Keratinocyte (primary cell): ENCODE data around the gene PAX5. TPM values are rescaled to one million over a fixed set of nuclear protein-coding genes. Genes with fewer than 3 reads are reported as not detected.

Experiments used
- DNase-seq: peaks from one replicate; pipeline ENCODE4 v3.0.0-alpha.2; 2011; ENCODE audit warnings: low read depth, missing footprints, low spot score
- FAIRE-seq: peaks from 2 replicates; lab custom pipeline; 2011; peaks lifted over from hg19 to GRCh38; lab: Jason Lieb, UNC
- H2AFZ ChIP-seq: 2 replicates; pipeline ENCODE4 v1.6.0; 2012; ENCODE audit warnings: low read length, control low read depth, inconsistent platforms; ENCODE audit not compliant: control insufficient read depth
- H3K27ac ChIP-seq: 2 replicates; pipeline ENCODE4 v1.5.1; 2011; ENCODE audit warnings: low read length; ENCODE audit not compliant: control insufficient read depth, insufficient read depth
- H3K27me3 ChIP-seq: 3 replicates; pipeline ENCODE4 v1.6.0; 2011; ENCODE audit warnings: low read length; ENCODE audit not compliant: control insufficient read depth, insufficient read depth; ENCODE audit errors: extremely low read depth
- H3K36me3 ChIP-seq, 2 experiments: 2 replicates in 1 of 2; 3 replicates in 1 of 2; pipeline ENCODE4 v1.5.1; 2011; ENCODE audit warnings: low read length in 2 of 2, mild to moderate bottlenecking in 1 of 2; ENCODE audit not compliant: control insufficient read depth in 2 of 2, insufficient read depth in 2 of 2; ENCODE audit errors: extremely low read depth in 1 of 2
- H3K4me1 ChIP-seq: 3 replicates; pipeline ENCODE4 v1.5.1; 2011; ENCODE audit warnings: low read length; ENCODE audit not compliant: control insufficient read depth, insufficient read depth; ENCODE audit errors: extremely low read depth
- H3K4me2 ChIP-seq: 3 replicates; pipeline ENCODE4 v1.6.0; 2011; ENCODE audit warnings: low read depth, low read length; ENCODE audit not compliant: control insufficient read depth, insufficient read depth; ENCODE audit errors: extremely low read depth
- H3K4me3 ChIP-seq, 3 experiments: fragments of 200-600 bp in 1 of 3; sonication (generic) in 1 of 3; 2 replicates in 2 of 3; 3 replicates in 1 of 3; pipeline ENCODE4 v1.5.1; 2011 to 2016; ENCODE audit warnings: low read length in 3 of 3, mild to moderate bottlenecking in 3 of 3, control low read depth in 2 of 3, inconsistent platforms in 1 of 3, low read depth in 1 of 3, mixed read lengths in 1 of 3, mixed run types in 1 of 3, moderate library complexity in 1 of 3; ENCODE audit not compliant: control insufficient read depth in 2 of 3, insufficient read depth in 2 of 3; ENCODE audit errors: extremely low read depth in 1 of 3
- H3K79me2 ChIP-seq: 2 replicates; pipeline ENCODE4 v1.6.0; 2012; ENCODE audit warnings: low read length; ENCODE audit not compliant: control insufficient read depth, insufficient read depth
- H3K9ac ChIP-seq: 3 replicates; pipeline ENCODE4 v1.6.0; 2011; ENCODE audit warnings: low read length; ENCODE audit not compliant: control insufficient read depth, insufficient read depth; ENCODE audit errors: extremely low read depth
- H3K9me1 ChIP-seq: 3 replicates; pipeline ENCODE4 v1.6.0; 2011; ENCODE audit warnings: low read length; ENCODE audit not compliant: control insufficient read depth, insufficient read depth; ENCODE audit errors: extremely low read depth
- H3K9me3 ChIP-seq: 2 replicates; pipeline ENCODE4 v1.5.1; 2012; ENCODE audit warnings: low read depth, low read length; ENCODE audit not compliant: control insufficient read depth
- H4K20me1 ChIP-seq: 3 replicates; pipeline ENCODE4 v1.6.0; 2011; ENCODE audit warnings: low read length; ENCODE audit not compliant: control insufficient read depth, insufficient read depth; ENCODE audit errors: extremely low read depth
- CTCF ChIP-seq, 3 experiments: IDR thresholded peaks in 1 of 3; conservative IDR thresholded peaks in 1 of 3; optimal IDR thresholded peaks in 1 of 3; 2 replicates in 2 of 3; 3 replicates in 1 of 3; pipeline versions ENCODE3 to v1.5.1; 2011; ENCODE audit warnings: low read length in 3 of 3, mild to moderate bottlenecking in 3 of 3, moderate library complexity in 2 of 3, control low read depth in 1 of 3, inconsistent platforms in 1 of 3; ENCODE audit not compliant: insufficient read depth in 2 of 3; ENCODE audit errors: extremely low read depth in 1 of 3
- EZH2 ChIP-seq: IDR thresholded peaks from one replicate; pipeline ENCODE4 v1.6.1; 2012; ENCODE audit warnings: inconsistent platforms, mild to moderate bottlenecking, low read length, moderate library complexity
- dilution Hi-C: fragments of 300-500 bp; cut with MboI; formaldehyde crosslinking; loops from one replicate; pipeline ENCODE4 v1.7.0; 2020; ENCODE audit warnings: low sequenced_read_pairs; ENCODE audit not compliant: extremely low pct_ligation_motif_present
- polyA plus RNA-seq, 5 experiments: library from polyadenylated mRNA; depleted of rRNA in 3 of 5; stranded (reverse) in 3 of 5; stranded (forward) in 1 of 5; unstranded in 1 of 5; fragments of >200 nt; gene quantifications; 1 replicate in 1 of 5; 2 replicates in 3 of 5; 3 replicates in 1 of 5; pipeline versions ENCODE4 v1.2.1 to v1.2.3, GENCODE V29; 2011 to 2012; ENCODE audit warnings: missing spikeins in 2 of 5, low read depth in 1 of 5, low replicate concordance in 1 of 5

PAX5 gene
- polyA plus RNA-seq, 1 donor (not counting 4 experiments of a cell fraction or from before 2014, with no cell fraction given), result not detected

GRCh38 chr9:36939655-36940499 lies 94.2 kb downstream of the PAX5 start:
- Histone ChIP-seq H3K4me2 (no peak overlapping the region), H3K4me3 (no peak overlapping the region), H3K27ac (no peak overlapping the region), H3K9me3 (no peaks in the 10 kb centered on the region), H3K9me1 (no peaks in the 10 kb centered on the region), H3K36me3 (no peaks in the 10 kb centered on the region), H3K79me2 (no peaks in the 10 kb centered on the region), H2AFZ (no peak overlapping the region), H3K4me1 (peaks cover 11% of the 10 kb centered on the region), H3K27me3 (no peaks in the 10 kb centered on the region), H4K20me1 (no peaks in the 10 kb centered on the region), H3K9ac (no peak overlapping the region)
- no peak for TF ChIP-seq CTCF (optimal IDR thresholded peaks at IDR 0.05 in 1 of 3, IDR thresholded peaks at IDR 0.05 in 1 of 3, conservative IDR thresholded peaks at IDR 0.05 in 1 of 3; ENCODE audit: extremely low read depth in 1 of 3, insufficient read depth in 2 of 3, low read length in 3 of 3)
- no peak for TF ChIP-seq EZH2
- DNase-seq (no peak), FAIRE-seq (no peak)
- dilution Hi-C loops, result no loop called here

- H3K27ac ChIP-seq, result no peak overlapping the region
- no peaks in the 10 kb centered on the region for H3K9me3 ChIP-seq
- FAIRE-seq (no peak), DNase-seq (no peak)
- no peak overlapping the region for H3K9ac ChIP-seq
- no peaks in the 10 kb centered on the region for H3K36me3 ChIP-seq
- H3K79me2 ChIP-seq, result no peaks in the 10 kb centered on the region
- no peaks in the 10 kb centered on the region for H3K9me1 ChIP-seq
- H3K27me3 ChIP-seq, result no peaks in the 10 kb centered on the region
- H2AFZ ChIP-seq, result no peak overlapping the region
- TF ChIP-seq CTCF (optimal IDR thresholded peaks at IDR 0.05 in 1 of 3, IDR thresholded peaks at IDR 0.05 in 1 of 3, conservative IDR thresholded peaks at IDR 0.05 in 1 of 3; ENCODE audit: extremely low read depth in 1 of 3, insufficient read depth in 2 of 3, low read length in 3 of 3) (no peak), EZH2 (no peak)
- peaks cover 11% of the 10 kb centered on the region for H3K4me1 ChIP-seq
- dilution Hi-C loops, result no loop called here
- no peak overlapping the region for H3K4me2 ChIP-seq
- H4K20me1 ChIP-seq, result no peaks in the 10 kb centered on the region
- H3K4me3 ChIP-seq, result no peak overlapping the region
Measured at GRCh38 chr9:36939214-36939613, 94.9 kb downstream of the PAX5 start.
